NCI-H2107 (cell line): ENCODE measurements around the gene TPSG1.
"Not testable (repeated sequence)": the region's sequence is repeated elsewhere in the genome, so short reads cannot be mapped to it uniquely, and the experiment has no call there.

Experiments used
- DNase-seq: peaks from one replicate; lab custom pipeline; 2025; lab: John Stamatoyannopoulos, UW

TPSG1 gene

DNA sequence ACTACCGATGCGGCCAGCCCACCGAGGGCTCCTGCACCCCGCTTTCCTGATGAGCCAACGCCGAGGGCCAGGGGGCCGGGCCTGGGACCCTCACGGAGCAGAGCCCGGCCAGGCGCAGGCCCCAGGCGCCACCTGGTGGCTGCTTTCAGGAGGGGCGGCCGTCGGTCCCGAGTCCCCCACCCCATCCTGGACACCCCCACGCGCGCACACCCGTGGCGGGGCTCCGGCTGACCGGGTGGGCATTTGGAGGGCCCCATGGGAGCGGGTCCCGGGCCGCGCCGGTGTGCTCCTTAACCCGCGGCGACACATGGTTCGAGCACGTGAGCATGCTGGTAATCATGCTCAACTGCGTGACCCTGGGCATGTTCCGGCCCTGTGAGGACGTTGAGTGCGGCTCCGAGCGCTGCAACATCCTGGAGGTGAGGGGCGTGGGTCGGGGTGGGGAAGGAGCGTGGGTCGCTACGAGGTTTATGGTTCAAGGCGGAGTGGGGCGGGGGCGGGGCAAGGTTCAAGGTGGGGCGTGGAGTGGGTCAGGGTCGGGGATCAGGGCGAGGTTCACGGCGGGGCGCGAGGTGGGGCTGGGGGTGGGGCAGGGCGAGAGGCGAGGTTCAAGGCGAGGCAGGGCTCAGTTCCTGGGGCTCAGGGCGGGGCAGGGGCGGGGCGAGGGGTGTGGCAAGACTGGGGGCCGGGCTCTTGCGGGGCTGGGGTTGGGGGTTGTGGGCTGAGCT is 30.2 kb downstream of the TPSG1 start:
- DNase-seq = no peak

- no peak for DNase-seq
Measured at GRCh38 chr16:1193825-1194581, 31.1 kb downstream of the TPSG1 start.

- DNase-seq = no peak
Measured at GRCh38 chr16:1193143-1193824, 31.8 kb downstream of the TPSG1 start.

- DNase-seq = no peak
Measured at GRCh38 chr16:1192384-1193073, 32.5 kb downstream of the TPSG1 start.

DNA sequence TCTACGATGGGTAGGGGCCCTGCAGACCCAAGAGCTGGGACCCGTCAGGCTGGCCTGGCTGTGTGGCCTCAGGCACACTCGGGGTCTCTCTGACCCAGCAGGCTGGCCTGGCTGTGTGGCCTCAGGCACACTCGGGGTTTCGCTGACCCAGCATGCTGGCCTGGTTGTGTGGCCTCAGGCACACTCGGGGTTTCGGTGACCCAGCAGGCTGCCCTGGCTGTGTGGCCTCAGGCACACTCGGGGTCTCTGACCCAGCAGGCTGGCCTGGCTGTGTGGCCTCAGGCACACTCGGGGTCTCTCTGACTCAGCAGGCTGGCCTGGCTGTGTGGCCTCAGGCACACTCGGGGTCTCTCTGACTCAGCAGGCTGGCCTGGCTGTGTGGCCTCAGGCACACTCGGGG is 34.3 kb downstream of the TPSG1 start:
- not testable (repeated sequence) for DNase-seq

DNA sequence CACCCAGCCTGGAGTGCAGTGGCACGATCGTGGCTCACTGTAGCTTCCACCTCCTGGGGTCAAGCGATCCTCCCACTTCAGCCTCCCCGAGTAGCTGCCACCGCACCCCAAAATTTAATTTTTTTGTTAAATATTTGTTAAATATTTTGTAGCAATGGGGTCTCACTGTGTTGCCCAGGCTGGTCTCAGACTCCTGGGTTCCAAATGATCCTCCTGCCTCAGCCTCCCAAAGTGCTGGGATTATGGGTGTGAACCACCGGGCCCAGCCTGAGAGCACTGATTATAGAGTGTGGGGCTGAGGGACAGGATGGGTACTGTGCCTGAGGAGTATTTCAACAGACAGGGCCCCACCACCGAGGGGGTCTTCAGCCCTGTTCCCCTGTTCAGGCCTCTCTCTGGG is 35.6 kb downstream of the TPSG1 start:
- no peak for DNase-seq

DNA sequence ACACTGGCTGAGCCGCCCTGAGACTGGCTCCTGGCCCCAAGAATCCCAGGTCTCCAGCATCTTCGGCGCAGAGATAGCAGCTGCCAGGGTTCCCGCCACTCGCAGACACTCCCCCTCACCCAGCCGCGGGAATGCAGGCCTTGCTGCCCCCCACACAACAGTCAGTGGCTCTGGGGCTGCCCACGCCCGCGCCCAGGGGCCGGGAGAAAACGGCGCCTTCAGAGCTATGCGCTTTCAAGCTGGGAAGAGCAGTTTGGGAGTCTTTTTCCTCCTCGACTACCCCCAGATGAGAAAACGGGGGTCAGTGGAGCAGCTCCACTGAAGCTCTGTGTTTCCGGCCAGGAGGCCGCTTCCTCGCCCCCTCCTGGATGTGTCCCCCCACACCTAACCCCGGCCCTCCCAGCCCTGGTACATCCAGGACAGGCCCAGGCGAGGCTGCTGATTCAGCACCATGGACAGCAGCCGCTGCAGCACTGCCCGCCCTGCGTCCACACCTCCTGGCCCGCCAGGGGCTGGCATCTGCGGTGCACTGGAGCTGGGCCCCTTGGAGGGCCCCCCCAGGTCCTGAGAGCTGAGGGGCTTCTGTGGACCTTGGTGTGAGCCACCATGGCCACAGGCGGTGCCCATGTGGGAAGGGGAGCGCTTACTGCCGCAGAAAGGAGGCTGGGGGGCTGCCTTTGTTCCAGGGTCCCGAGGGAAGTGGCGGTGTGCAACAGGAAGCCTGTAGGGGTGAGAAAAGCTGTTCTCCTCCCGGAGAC is 36.5 kb downstream of the TPSG1 start:
- DNase-seq = no peak

- DNase-seq = not testable (repeated sequence)
Measured at GRCh38 chr16:1185460-1186207, 39.4 kb downstream of the TPSG1 start.

- DNase-seq = no peak
Measured at GRCh38 chr16:1184980-1185379, 40.1 kb downstream of the TPSG1 start.

GRCh38 chr16:1184156-1184868 is 40.8 kb downstream of the TPSG1 start:
- no peak for DNase-seq

DNA sequence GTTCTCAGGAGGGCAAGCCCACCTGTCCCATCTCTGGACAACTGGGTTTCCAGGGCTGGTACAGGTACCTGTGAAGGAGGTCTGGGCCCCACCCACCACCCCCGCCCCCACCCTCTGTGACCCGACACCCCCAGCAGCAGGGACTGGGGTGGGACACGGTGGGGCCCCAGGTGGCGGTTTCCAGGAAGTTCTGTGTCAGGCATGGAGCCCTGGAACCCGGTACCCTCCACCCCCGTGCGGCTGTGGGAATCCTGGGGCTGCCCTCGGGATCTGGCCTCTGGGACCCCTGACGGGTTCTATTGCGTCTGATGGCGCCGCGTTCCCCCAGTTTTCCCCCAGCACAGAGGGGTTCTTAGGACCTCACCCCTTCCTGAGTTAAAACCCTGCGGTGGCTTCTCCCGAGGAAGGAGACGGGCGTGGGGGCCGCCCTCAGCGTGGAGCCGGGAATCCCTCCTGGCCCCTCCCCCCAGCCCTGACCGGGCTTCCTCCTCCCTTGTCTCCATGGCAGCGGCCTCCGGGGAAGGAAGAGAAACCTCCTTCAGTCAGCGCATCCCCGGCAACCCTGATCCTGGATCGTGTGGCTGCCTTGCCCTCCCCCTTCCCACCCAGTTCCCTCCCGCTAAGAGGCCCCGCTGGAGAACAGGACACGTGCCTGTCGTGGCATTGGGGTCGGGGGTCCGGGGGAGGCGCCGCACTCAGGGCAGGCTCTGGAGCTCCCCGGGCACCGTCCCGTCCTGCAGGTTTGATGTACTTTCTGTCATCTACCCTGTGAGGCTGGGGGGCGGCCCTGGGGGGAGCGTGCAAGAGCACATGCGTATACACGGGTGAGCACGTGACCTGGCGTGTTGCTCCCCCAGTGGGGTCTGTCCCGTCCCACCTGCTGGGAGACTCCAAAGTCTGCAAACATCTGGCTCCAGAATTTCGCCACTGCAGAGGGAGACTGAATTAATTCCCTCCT is 41.8 kb downstream of the TPSG1 start:
- DNase-seq = no peak

DNA sequence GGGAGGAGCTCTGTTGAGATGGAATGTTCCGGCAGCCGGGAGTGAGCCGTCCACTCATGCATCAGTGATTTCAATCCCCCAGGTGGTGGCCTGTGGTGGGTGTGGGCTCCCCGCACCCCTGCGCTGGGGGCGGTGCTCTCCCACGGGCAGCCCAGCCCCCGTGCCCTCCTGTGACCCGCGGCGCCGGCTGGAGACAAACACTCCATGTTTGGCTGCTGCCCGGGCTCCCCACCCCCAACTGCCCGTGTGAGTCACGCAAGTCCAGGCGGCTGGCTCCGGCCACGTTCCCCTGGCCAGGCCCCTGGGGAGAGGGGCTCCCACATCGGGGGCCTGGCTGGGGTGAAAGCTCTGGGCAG is 42.8 kb downstream of the TPSG1 start:
- no peak for DNase-seq

DNA sequence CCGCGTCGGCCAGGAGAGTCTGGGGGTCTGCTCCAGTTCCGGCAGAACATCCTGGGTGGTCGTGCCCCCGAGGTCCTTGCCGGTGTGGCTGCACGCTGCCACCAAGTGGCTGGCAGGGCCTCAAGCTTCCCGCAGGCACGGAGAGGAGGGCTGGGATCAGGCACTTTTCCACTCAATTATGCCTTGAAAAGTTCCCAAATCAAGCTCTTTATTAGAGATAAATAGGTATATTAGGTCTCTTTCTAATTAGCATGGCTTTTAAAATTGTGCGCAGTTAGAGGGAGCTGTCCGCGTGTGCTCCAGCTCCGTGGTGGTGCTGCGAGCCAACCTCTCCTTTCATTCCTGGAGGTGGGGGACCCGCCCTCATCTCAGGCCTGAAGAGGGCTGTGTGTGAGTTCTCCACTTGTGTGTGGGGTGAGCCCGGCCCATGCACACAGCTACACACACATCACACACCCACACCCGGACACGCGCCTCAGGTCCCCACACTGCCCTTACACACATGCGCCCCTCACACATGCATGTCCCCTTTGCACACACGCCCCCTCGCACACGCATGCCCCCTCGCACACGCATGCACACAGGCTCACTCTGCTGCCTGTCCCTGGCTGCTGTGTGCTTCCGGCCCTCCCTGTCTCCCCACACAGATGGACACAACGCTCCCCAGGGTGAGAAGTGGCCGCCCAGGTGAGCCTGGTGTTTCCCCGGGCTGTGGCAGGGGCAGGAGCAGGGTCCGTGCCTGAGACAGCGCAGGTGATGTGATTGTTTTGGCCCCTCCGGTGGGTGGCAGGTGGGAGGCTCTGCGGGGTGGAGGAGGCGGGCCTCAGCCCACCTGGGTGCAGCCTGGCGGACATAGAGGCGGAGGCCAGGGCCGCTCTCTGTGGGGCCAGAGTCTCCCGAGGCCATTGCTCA is 43.4 kb downstream of the TPSG1 start:
- no peak for DNase-seq

- DNase-seq = no peak
Measured at GRCh38 chr16:1180549-1181403, 44.3 kb downstream of the TPSG1 start.

GRCh38 chr16:1178295-1178910 is 46.7 kb downstream of the TPSG1 start:
- DNase-seq = no peak

- no peak for DNase-seq
Measured at GRCh38 chr16:1177750-1178149, 47.3 kb downstream of the TPSG1 start.

DNA sequence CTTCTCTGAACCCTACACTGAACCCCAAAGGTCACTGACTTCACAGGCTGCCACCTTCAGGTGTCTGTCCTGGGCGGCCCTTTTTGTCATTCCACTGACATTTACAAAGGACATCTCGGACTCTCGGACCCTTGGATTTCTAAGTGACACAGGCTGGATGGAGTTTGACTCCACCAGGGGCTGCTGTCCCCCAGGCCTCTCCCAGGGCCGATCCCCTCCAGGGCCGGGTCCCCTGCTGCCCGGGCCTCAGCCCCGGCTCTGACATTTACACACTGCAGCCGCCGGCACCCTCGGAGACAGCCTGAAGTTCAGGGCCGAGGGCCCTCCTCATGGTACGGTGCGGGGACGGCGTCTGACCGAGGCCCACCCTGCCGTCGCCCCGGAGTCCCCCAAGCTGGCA is 48.0 kb downstream of the TPSG1 start:
- DNase-seq = no peak
